ENCODE results near the gene CFI.

Gene CFI

DNA sequence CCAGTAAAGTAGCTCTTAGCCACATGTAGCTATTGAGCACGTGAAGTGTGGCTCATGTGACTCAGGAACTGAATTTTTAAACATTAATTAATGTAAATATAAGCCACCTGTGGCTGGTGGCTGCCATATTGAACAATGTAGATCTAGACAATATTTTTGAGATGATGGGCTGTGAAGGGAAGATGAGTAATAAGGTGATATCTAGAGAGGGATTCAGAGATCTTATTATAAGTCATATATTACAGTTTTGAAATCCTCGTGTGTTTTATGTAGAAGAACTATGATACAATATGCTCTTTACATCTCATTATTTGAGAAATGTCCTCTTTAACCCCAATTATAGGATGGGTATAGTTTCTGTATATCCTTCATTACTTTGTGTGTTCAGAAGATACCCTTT, 19.4 kb upstream of the CFI start:
- TF ChIP-seq EZH2phosphoT487 (conservative IDR thresholded peaks at IDR 0.05; ENCODE audit: low read length), result no peak
- TF ChIP-seq, protein P1, sequence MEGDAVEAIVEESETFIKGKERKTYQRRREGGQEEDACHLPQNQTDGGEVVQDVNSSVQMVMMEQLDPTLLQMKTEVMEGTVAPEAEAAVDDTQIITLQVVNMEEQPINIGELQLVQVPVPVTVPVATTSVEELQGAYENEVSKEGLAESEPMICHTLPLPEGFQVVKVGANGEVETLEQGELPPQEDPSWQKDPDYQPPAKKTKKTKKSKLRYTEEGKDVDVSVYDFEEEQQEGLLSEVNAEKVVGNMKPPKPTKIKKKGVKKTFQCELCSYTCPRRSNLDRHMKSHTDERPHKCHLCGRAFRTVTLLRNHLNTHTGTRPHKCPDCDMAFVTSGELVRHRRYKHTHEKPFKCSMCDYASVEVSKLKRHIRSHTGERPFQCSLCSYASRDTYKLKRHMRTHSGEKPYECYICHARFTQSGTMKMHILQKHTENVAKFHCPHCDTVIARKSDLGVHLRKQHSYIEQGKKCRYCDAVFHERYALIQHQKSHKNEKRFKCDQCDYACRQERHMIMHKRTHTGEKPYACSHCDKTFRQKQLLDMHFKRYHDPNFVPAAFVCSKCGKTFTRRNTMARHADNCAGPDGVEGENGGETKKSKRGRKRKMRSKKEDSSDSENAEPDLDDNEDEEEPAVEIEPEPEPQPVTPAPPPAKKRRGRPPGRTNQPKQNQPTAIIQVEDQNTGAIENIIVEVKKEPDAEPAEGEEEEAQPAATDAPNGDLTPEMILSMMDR (IDR thresholded peaks at IDR 0.05; ENCODE audit: insufficient read depth, low read length, poor library complexity, severe bottlenecking), result no peak
- Histone ChIP-seq H3K79me2 (ENCODE audit: insufficient read depth, low read length) (peaks cover 23% of the 10 kb centered on the region), H3K4me3 (ENCODE audit: insufficient read depth, low read length, poor library complexity, severe bottlenecking) (no peak overlapping the region), H3F3A (ENCODE audit: insufficient read depth) (no peaks in the 10 kb centered on the region), H3K9me2 (replicated peaks; ENCODE audit: insufficient read depth, low read length) (no peaks in the 10 kb centered on the region), H3K27ac (ENCODE audit: low read depth, low read length) (no peak overlapping the region), H2AFZ (ENCODE audit: low read depth, low read length, severe bottlenecking) (no peak overlapping the region), H3K36me3 (ENCODE audit: low read length) (0 out of 2 replicates have a peak, but pooled peaks cover 3% of the 10 kb centered on the region), H3K27me3 (ENCODE audit: low read length) (no peaks in the 10 kb centered on the region), H4K20me1 (ENCODE audit: low read depth, low read length) (no peaks in the 10 kb centered on the region), H3K4me2 (ENCODE audit: low read depth, low read length, poor library complexity, severe bottlenecking) (no peak overlapping the region), H3K9ac (ENCODE audit: low read length) (no peak overlapping the region), H3K9me3 (ENCODE audit: insufficient read depth, low read length) (no peaks in the 10 kb centered on the region)

DNA sequence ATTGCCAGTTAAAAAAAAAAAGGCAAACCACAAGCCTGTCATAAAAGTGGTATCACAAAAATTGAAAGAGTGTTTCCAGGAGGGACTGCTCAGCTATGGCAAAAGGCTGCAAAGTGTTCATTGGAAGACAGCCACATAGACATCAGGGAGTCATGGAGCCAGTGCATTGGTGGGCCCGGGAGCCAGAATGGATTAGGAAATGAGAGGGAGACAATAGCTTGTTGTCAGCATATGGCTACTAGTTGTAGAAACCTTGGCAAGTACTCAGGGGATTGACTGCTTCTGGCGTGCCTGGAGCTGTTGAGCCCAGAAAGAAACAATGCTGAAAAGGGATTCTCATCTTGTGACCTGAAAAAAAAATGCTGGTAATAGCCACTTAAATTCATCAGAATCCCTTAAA, 18.8 kb upstream of the CFI start:
- H3K9me2 ChIP-seq (replicated peaks; ENCODE audit: insufficient read depth, low read length), result no peaks in the 10 kb centered on the region
- H3K36me3 ChIP-seq (ENCODE audit: low read length), result 0 out of 2 replicates have a peak, but pooled peaks cover 3% of the 10 kb centered on the region
- no peak overlapping the region for H2AFZ ChIP-seq (ENCODE audit: low read depth, low read length, severe bottlenecking)
- no peak overlapping the region for H3K9ac ChIP-seq (ENCODE audit: low read length)
- H3K27me3 ChIP-seq (ENCODE audit: low read length), result no peaks in the 10 kb centered on the region
- H3K4me3 ChIP-seq (ENCODE audit: insufficient read depth, low read length, poor library complexity, severe bottlenecking), result no peak overlapping the region
- TF ChIP-seq EZH2phosphoT487 (conservative IDR thresholded peaks at IDR 0.05; ENCODE audit: low read length), result no peak
- TF ChIP-seq, protein P1 (IDR thresholded peaks at IDR 0.05; ENCODE audit: insufficient read depth, low read length, poor library complexity, severe bottlenecking), result no peak
- no peak overlapping the region for H3K4me2 ChIP-seq (ENCODE audit: low read depth, low read length, poor library complexity, severe bottlenecking)
- H3F3A ChIP-seq (ENCODE audit: insufficient read depth), result no peaks in the 10 kb centered on the region
- H4K20me1 ChIP-seq (ENCODE audit: low read depth, low read length), result no peaks in the 10 kb centered on the region
- no peak overlapping the region for H3K27ac ChIP-seq (ENCODE audit: low read depth, low read length)
- peaks cover 30% of the 10 kb centered on the region for H3K79me2 ChIP-seq (ENCODE audit: insufficient read depth, low read length)
- no peaks in the 10 kb centered on the region for H3K9me3 ChIP-seq (ENCODE audit: insufficient read depth, low read length)

DNA sequence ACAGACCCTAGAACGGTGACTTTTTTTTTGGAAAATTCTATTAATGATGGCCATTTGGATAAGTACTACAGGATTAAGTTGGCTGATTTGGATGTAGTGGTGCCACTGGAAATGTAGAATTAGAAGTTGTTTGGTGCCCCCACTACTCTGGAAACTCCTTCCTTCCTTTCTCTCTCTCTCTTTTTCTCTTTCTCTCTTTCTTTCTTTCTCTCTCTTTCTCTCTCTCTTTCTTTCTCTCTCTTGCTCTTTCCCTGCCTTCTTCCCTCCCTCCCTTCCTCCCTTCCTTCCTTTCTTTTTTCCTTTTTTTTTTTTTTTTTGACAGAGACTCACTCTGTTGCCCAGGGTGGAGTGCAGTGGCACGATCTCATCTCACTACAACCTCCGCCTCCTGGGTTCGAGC, 16.5 kb upstream of the CFI start:
- TF ChIP-seq, protein P1 (IDR thresholded peaks at IDR 0.05; ENCODE audit: insufficient read depth, low read length, poor library complexity, severe bottlenecking), result no peak
- no peak for TF ChIP-seq EZH2phosphoT487 (conservative IDR thresholded peaks at IDR 0.05; ENCODE audit: low read length)
- Histone ChIP-seq H3K4me3 (ENCODE audit: insufficient read depth, low read length, poor library complexity, severe bottlenecking) (no peak overlapping the region), H3K36me3 (ENCODE audit: low read length) (no peaks in the 10 kb centered on the region), H3K4me2 (ENCODE audit: low read depth, low read length, poor library complexity, severe bottlenecking) (no peak overlapping the region), H3F3A (ENCODE audit: insufficient read depth) (no peaks in the 10 kb centered on the region; the same call in 1 of the 2 replicates), H3K9me3 (ENCODE audit: insufficient read depth, low read length) (no peaks in the 10 kb centered on the region), H3K79me2 (ENCODE audit: insufficient read depth, low read length) (peaks cover 31% of the 10 kb centered on the region), H3K9ac (ENCODE audit: low read length) (no peak overlapping the region), H3K9me2 (replicated peaks; ENCODE audit: insufficient read depth, low read length) (no peaks in the 10 kb centered on the region), H3K27me3 (ENCODE audit: low read length) (no peaks in the 10 kb centered on the region), H2AFZ (ENCODE audit: low read depth, low read length, severe bottlenecking) (no peak overlapping the region), H4K20me1 (ENCODE audit: low read depth, low read length) (no peaks in the 10 kb centered on the region), H3K27ac (ENCODE audit: low read depth, low read length) (no peak overlapping the region)
